LNCaP clone FGC (cell line): ENCODE data around the gene IQGAP1.
"Not testable (repeated sequence)": the region's sequence is repeated elsewhere in the genome, so short reads cannot be mapped to it uniquely, and the experiment has no call there.

Experiments used
- DNase-seq: peaks from one replicate; pipeline ENCODE4 v3.0.0-alpha.2; 2011; ENCODE audit warnings: low read depth
- H3K4me3 ChIP-seq: 2 replicates; pipeline ENCODE4 v1.5.1; 2011; ENCODE audit warnings: mild to moderate bottlenecking, low read depth, low read length, control low read depth
- TF ChIP-seq, protein P1 (sequence below): IDR thresholded peaks from 2 replicates; pipeline ENCODE4 v1.5.1; 2012; ENCODE audit warnings: mild to moderate bottlenecking; ENCODE audit not compliant: control insufficient read depth, insufficient read depth; ENCODE audit errors: extremely low read depth

IQGAP1 gene

DNA sequence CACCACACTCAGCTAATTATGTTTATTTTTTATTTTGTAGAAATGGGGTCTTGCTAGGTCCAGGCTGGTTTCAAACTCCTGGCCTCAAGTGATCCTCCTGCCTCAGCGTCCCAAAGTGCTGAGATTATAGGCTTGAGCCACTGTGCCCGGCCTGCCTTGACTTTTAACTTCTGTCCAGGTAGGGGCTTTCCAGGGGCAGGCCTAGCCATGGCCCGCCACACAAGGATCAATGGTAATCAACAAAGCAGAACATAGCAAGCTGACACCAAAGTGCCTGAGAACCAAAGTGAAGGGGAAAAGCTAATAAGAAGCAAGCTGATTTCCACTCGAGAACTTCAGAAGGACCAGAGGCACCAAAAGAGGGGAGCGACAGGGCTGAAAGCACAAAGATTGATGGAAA lies 132.3 kb downstream of the IQGAP1 start:
- no peak for DNase-seq
- no peak overlapping the region for H3K4me3 ChIP-seq
- TF ChIP-seq, protein P1, sequence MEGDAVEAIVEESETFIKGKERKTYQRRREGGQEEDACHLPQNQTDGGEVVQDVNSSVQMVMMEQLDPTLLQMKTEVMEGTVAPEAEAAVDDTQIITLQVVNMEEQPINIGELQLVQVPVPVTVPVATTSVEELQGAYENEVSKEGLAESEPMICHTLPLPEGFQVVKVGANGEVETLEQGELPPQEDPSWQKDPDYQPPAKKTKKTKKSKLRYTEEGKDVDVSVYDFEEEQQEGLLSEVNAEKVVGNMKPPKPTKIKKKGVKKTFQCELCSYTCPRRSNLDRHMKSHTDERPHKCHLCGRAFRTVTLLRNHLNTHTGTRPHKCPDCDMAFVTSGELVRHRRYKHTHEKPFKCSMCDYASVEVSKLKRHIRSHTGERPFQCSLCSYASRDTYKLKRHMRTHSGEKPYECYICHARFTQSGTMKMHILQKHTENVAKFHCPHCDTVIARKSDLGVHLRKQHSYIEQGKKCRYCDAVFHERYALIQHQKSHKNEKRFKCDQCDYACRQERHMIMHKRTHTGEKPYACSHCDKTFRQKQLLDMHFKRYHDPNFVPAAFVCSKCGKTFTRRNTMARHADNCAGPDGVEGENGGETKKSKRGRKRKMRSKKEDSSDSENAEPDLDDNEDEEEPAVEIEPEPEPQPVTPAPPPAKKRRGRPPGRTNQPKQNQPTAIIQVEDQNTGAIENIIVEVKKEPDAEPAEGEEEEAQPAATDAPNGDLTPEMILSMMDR, result no peak

DNA sequence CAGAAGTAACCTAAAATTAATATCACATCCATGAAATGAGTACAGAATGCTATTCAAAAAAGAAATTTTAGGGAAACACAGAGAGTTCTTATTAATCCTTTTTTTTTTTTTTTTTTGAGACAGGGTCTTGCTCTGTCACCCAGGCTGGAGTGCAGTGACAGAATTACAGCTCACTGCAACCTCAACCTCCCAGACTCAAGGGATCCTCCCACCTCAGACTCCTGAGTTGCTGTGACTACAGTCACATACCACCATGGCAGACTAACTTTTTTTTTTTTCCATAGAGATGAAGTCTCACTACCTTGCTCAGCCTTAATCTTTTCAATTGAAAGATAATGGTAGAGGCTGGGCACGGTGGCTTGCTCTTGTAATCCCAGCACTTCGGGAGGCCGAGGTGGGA lies 135.3 kb downstream of the IQGAP1 start:
- DNase-seq, result no peak
- TF ChIP-seq, protein P1, result no peak
- H3K4me3 ChIP-seq, result no peak overlapping the region

DNA sequence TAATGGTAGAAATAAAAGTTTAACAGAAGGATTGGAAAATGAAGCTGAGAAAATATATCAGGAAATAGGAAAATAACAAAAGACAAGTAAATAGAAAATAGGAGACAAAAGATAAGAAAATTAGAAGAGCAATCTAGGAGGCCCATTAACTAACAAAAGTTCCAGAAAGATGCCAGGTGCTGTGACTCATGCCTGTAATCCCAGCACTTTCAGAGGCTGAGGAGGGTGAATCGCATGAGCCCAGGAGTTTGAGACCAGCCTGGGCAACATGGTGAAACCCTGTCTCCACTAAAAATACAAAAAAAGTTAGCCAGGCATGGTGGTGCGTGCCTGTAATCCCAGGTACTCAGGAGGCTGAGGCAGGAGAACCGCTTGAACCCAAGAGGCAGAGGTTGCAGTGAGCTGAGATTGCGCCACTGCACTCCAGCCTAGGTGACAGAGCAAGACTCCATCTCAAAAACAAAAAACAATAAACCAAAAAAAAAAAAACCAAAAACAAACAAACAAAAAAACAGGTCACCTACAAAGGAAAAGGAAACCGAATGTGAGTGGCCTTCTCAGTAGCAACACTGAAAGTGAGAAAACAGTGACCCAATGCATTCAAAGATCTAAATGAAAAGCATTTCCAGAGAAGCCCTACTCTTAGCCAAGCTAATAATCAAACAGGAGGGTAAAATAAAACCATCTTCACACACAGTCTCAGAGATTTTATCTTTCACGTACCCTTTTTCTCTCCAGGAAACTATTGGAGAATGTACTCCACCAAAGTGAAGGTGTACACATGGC lies 136.2 kb downstream of the IQGAP1 start:
- not testable (repeated sequence) for DNase-seq, H3K4me3 ChIP-seq

DNA sequence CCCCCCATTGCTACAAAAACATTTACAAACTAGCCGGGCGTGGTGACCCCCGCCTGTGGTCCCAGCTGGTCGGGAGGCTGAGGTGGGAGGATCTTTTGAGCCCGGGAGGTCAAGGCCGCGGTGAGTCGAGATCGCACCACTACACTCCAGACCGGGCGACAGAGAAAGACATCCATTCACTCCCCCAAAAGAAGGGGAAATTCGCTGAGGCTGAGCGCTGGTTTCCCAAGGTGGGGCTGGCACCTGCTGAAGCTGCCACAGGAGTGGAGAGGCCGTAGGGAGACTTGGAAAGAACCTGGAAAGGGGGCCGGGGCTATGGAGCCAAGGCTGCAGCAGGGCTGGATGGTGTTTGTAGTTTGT lies 140.9 kb downstream of the IQGAP1 start:
- DNase-seq, result no peak
- TF ChIP-seq, protein P1, result no peak
- H3K4me3 ChIP-seq, result no peak overlapping the region

DNA sequence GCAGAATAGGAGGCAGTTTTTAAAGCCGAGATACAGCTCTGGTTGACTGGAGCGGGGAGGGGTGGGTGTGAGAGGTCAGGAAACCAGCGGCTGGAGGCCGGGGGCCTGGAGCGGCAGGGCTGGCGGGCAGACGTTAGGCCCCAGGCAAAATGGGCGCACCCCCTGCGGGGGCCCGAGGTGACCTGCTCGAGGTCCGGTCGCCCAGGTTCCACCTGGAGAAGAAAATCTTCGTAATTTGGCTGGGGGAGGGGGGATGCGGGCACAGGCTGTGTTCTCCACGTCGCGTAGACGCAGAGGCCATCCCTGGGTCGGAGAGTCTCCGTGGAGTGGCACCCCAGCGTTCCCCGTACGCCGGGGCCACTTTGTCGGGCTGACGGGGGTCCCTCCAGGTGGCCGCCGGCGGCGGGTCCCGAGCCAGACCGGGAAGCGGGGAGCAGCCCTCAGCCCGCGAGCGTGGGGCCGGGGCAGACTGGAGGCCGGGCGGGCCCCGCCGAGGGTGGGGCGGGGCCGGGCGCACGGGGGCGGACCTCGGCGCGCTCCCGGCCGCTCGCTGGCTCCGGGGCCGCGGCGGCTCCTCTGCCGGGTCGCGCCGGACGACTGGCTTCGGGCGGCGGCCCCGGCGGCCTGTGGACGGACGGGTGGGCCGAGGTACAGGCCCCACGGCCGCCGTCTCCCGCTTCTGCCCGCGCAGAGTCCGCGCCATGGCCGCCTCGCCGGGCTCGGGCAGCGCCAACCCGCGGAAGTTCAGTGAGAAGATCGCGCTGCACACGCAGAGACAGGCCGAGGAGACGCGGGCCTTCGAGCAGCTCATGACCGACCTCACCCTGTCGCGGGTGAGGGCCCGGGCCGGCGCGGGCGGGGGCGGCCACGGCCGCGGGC lies 141.6 kb downstream of the IQGAP1 start, which contains the start of gene CRTC3:
CRTC3 (plus strand) TSS at position 553 of the 879 bp plus-strand sequence; CDS start at position 702, 149 bp downstream.
- TF ChIP-seq, protein P1, result peak; percentile 36
- H3K4me3 ChIP-seq, result peak within 1 kb of the TSS; percentile 79
- no peak for DNase-seq

DNA sequence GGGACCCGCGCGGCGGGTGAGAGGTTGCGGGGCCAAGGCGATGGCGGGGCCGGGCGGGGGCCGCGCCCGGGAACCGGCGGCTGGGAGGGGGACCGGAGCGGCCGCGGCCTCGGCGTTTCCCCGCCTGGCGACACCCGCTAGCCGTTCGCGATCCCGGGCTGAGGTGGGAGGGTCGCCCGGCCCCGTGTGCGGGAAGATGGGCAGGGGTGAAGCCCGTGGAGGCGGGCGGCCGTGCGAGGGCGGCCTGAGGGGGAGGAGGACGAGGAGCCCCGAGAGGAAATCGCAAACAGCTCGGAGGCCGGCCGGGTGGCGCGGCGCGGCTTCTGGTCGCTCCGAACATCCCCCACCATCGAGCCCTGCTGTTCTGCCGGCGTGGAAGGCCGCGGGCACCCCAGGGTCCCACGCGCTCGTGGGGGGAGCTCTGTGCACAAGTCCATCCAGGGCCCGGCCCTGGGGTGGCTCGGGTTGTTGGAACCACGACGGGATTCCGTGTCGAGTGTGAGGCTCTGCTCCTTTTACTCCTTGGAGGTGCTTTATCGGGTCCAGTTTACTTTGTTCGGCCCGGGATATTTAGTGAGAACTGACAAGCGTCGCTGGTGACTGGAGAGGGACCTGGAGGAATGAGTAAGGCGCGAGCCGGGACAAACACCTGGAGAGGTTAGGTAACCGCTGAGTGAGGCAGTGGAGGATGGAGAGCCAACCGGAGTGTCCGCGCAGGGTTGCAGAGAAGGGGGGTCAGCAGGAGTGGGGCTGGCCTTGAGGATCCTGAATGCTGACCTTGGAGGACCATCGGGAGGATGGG lies 142.4 kb downstream of the IQGAP1 start:
- TF ChIP-seq, protein P1, result no peak
- H3K4me3 ChIP-seq, result peak overlapping the region; percentile 79
- DNase-seq, result no peak
